Right lobe of liver (tissue), 4 donors: Measurements from ENCODE around the gene CAND1.

Experiments used
- CTCF ChIP-seq, 4 donors: fragments of 200-600 bp in 3 of 4; fragments of 450-650 bp in 1 of 4; IDR thresholded peaks; one replicate each; pipeline versions ENCODE4 v1.5.1 to v1.8.0; 2016 to 2022; ENCODE audit warnings: antibody characterized with exemption in 4 of 4, mild to moderate bottlenecking in 2 of 4
- POLR2A ChIP-seq: fragments of 450-650 bp; IDR thresholded peaks from one replicate; pipeline ENCODE4 v1.6.1; 2017; ENCODE audit warnings: antibody characterized with exemption, mild to moderate bottlenecking
- donor health status: DM: no; HTN: no; CAD: no.
- donor health status: DM: no; HTN: no; CAD: no.
- donor health status: DM: no; HTN: yes; CAD: no.

GRCh38 chr12:67220065-67220464, 49.1 kb upstream of the CAND1 start:
- peak in 1 of 4 donors; percentile 7 for TF ChIP-seq CTCF (IDR thresholded peaks at IDR 0.05)
- TF ChIP-seq POLR2A: no peak
